ENCODE measurements around the gene OR2T1.
"Not testable (repeated sequence)": the region's sequence is repeated elsewhere in the genome, so short reads cannot be mapped to it uniquely, and the experiment has no call there.

- TF ChIP-seq, protein P1, sequence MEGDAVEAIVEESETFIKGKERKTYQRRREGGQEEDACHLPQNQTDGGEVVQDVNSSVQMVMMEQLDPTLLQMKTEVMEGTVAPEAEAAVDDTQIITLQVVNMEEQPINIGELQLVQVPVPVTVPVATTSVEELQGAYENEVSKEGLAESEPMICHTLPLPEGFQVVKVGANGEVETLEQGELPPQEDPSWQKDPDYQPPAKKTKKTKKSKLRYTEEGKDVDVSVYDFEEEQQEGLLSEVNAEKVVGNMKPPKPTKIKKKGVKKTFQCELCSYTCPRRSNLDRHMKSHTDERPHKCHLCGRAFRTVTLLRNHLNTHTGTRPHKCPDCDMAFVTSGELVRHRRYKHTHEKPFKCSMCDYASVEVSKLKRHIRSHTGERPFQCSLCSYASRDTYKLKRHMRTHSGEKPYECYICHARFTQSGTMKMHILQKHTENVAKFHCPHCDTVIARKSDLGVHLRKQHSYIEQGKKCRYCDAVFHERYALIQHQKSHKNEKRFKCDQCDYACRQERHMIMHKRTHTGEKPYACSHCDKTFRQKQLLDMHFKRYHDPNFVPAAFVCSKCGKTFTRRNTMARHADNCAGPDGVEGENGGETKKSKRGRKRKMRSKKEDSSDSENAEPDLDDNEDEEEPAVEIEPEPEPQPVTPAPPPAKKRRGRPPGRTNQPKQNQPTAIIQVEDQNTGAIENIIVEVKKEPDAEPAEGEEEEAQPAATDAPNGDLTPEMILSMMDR (IDR thresholded peaks at IDR 0.05), result not testable (repeated sequence)
- not testable (repeated sequence) for TF ChIP-seq POLR2AphosphoS5 (IDR thresholded peaks at IDR 0.05; ENCODE audit: insufficient read depth in 1 of 2, low read depth in 1 of 2); POLR2A (IDR thresholded peaks at IDR 0.05)
Measured at GRCh38 chr1:248450466-248451145, 47.8 kb downstream of the OR2T1 start.
